ENCODE results near the gene BID. TPM values are rescaled to one million over a fixed set of nuclear protein-coding genes. Genes with fewer than 3 reads are reported as not detected.
A peak's percentile ranks its signal among the peaks of the same experiment; 100 is the strongest.

Gene BID
- total RNA-seq, 3 donors from 2014 or later (not counting 1 experiment from before 2014, with no cell fraction given): 40.9 to 42.4 (median 42.3) TPM

DNA sequence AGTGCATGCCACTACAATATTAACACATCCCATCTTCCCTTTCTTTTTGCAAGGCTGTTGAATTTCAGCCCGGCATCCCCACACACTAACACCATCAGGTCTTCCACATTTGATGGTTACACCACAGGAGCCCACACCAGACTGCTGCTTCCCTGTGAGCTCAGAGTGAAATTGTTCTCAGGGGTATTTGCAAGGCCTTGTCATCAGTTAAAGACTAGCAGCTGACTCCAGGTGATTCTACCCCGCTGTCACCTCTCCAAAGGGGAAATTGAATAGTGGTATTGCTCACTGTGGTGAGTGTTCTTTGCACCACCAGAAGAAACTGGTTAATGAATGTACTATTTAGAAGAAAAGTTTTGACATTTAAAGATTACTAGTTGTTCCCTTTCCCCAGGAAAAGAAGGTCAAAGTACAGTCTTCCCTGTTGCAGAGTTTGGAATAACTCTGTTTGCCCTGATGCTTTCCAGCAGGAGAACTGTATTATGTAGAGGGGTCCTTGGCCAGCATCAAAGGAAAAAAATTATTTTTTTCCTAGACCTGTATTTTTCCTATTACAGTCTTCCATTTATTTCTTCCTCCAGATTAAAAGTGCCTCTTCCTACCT is 41.9 kb downstream of the BID start:
- intact Hi-C loops (cut with micrococcal nuclease): no loop called here
- 92% methylated on average over 2 of the region's 2 CpGs for WGBS (ENCODE audit: insufficient coverage)
- H3K4me3 ChIP-seq (ENCODE audit: low read length): no peak overlapping the region
- peaks cover 17% of the 10 kb centered on the region for H3K36me3 Mint-ChIP-seq
- peak overlapping the region; percentile 56 to 81 for H3K27ac Mint-ChIP-seq
- peaks cover 22% of the 10 kb centered on the region for H3K4me1 ChIP-seq (ENCODE audit: control insufficient read depth, insufficient read depth, low read length)
- TF ChIP-seq, protein P1, sequence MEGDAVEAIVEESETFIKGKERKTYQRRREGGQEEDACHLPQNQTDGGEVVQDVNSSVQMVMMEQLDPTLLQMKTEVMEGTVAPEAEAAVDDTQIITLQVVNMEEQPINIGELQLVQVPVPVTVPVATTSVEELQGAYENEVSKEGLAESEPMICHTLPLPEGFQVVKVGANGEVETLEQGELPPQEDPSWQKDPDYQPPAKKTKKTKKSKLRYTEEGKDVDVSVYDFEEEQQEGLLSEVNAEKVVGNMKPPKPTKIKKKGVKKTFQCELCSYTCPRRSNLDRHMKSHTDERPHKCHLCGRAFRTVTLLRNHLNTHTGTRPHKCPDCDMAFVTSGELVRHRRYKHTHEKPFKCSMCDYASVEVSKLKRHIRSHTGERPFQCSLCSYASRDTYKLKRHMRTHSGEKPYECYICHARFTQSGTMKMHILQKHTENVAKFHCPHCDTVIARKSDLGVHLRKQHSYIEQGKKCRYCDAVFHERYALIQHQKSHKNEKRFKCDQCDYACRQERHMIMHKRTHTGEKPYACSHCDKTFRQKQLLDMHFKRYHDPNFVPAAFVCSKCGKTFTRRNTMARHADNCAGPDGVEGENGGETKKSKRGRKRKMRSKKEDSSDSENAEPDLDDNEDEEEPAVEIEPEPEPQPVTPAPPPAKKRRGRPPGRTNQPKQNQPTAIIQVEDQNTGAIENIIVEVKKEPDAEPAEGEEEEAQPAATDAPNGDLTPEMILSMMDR (IDR thresholded peaks at IDR 0.05): no peak
- no peak overlapping the region for H3K27ac ChIP-seq (ENCODE audit: low read length)
- H3K36me3 ChIP-seq (ENCODE audit: control insufficient read depth, insufficient read depth, low read length): peaks cover 48% of the 10 kb centered on the region
- no peaks in the 10 kb centered on the region for H3K27me3 ChIP-seq (ENCODE audit: control insufficient read depth, insufficient read depth, low read length)
- H3K9me3 Mint-ChIP-seq: no peaks in the 10 kb centered on the region
- peaks cover 16 to 20% of the 10 kb centered on the region in 2 donors for H3K4me1 Mint-ChIP-seq
- DNase-seq (no peak), ATAC-seq (no peak)
- no peaks in the 10 kb centered on the region for H3K27me3 Mint-ChIP-seq (ENCODE audit: low read depth in 2 of 2)
- no peak overlapping the region for H3K4me3 Mint-ChIP-seq
- H3K9me3 ChIP-seq (ENCODE audit: control insufficient read depth, insufficient read depth, low read length): no peaks in the 10 kb centered on the region

- Mint-ChIP-seq H3K36me3 (peaks cover 23% of the 10 kb centered on the region), H3K4me3 (no peak overlapping the region), H3K9me3 (no peaks in the 10 kb centered on the region), H3K4me1 (peaks cover 22 to 23% of the 10 kb centered on the region in 2 donors), H3K27me3 (ENCODE audit: low read depth in 2 of 2) (no peaks in the 10 kb centered on the region), H3K27ac (peak overlapping the region in 1 of 2 donors; percentile 9)
- H3K9me3 ChIP-seq (ENCODE audit: control insufficient read depth, insufficient read depth, low read length): no peaks in the 10 kb centered on the region
- intact Hi-C loops (cut with micrococcal nuclease): no loop called here
- H3K36me3 ChIP-seq (ENCODE audit: control insufficient read depth, insufficient read depth, low read length): peaks cover 42% of the 10 kb centered on the region
- TF ChIP-seq, protein P1 (IDR thresholded peaks at IDR 0.05): no peak
- H3K4me1 ChIP-seq (ENCODE audit: control insufficient read depth, insufficient read depth, low read length): peaks cover 20% of the 10 kb centered on the region
- H3K27ac ChIP-seq (ENCODE audit: low read length): no peak overlapping the region
- no peak for ATAC-seq
- H3K27me3 ChIP-seq (ENCODE audit: control insufficient read depth, insufficient read depth, low read length): no peaks in the 10 kb centered on the region
- 92% methylated on average over 5 of the region's 6 CpGs for WGBS (ENCODE audit: insufficient coverage)
- no peak overlapping the region for H3K4me3 ChIP-seq (ENCODE audit: low read length)
- DNase-seq: no peak
Observed at GRCh38 chr22:17729561-17729960, 44.7 kb downstream of the BID start.

- intact Hi-C loops (cut with micrococcal nuclease): no loop called here
Observed at GRCh38 chr22:17728786-17729185, 45.5 kb downstream of the BID start.

More at GRCh38 chr22:17728786-17729185, 45.5 kb downstream of the BID start:
- TF ChIP-seq, protein P1 (IDR thresholded peaks at IDR 0.05): no peak
- Mint-ChIP-seq H3K27me3 (ENCODE audit: low read depth in 2 of 2) (no peaks in the 10 kb centered on the region), H3K4me3 (no peak overlapping the region), H3K9me3 (no peaks in the 10 kb centered on the region), H3K27ac (peak overlapping the region in 1 of 2 donors; percentile 9), H3K36me3 (peaks cover 19% of the 10 kb centered on the region), H3K4me1 (peaks cover 14 to 15% of the 10 kb centered on the region in 2 donors)
- H3K36me3 ChIP-seq (ENCODE audit: control insufficient read depth, insufficient read depth, low read length): peaks cover 36% of the 10 kb centered on the region
- WGBS (ENCODE audit: insufficient coverage): 96% methylated on average over 5 of the region's 8 CpGs
- no peaks in the 10 kb centered on the region for H3K9me3 ChIP-seq (ENCODE audit: control insufficient read depth, insufficient read depth, low read length)
- ATAC-seq (no peak), DNase-seq (no peak)
- H3K27me3 ChIP-seq (ENCODE audit: control insufficient read depth, insufficient read depth, low read length): no peaks in the 10 kb centered on the region
- no peak overlapping the region for H3K27ac ChIP-seq (ENCODE audit: low read length)
- H3K4me3 ChIP-seq (ENCODE audit: low read length): no peak overlapping the region
- peaks cover 13% of the 10 kb centered on the region for H3K4me1 ChIP-seq (ENCODE audit: control insufficient read depth, insufficient read depth, low read length)
